HG02970 (cell line): ENCODE measurements around the gene PSME2.
A peak's percentile ranks its signal among the peaks of the same experiment; 100 is the strongest.

ENCODE experiments used
- ATAC-seq: cut with Tn5 transposase; IDR thresholded peaks from one replicate; pipeline ENCODE4 v1.9.1; 2021; ENCODE audit warnings: mild to moderate bottlenecking, moderate library complexity, moderate number of reproducible peaks; ENCODE audit not compliant: unreplicated experiment, low FRiP score

PSME2 gene

DNA sequence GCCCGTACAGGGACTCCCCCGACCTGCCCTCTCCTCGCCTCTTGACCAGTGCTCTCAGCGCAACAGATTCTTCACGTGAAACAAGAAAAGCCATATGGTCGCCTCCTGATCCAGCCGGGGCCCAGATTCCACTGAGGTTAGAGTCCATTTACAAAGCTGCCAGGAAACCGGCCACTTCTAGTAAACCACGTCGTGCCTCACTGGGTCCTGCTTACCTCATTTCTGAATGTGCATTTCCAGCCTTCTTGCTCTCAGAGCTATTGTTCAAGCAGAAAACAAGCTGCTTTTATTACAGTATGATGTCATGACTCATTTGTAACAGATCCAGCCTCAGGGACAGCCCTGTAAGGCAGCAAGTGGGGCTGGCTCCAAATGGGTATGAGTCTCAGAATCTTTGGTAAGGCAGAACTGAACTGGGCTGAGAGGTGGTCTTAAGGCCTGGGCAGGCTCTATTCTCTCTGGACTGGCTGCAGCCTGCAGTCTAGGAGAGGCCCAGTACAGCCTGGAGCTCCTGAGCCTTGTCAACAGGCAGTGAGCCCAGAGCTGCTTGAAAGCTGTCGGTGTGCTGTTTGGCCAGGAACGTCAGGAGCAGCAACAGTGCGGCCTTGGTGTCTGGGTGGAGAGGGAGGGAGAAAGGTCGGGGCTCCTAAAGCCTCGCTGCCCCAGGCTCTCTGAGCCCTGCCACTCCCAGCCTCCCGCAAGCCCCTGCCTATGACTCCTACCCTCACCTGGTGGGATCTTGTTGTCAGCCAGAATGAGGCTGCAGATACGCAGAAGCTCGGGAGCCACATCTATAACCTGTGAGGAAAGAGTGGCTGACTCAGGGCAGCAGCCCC, 33.8 kb upstream of the PSME2 start:
- ATAC-seq = no peak

- ATAC-seq = no peak
Observed at GRCh38 chr14:24179294-24179960, 33.0 kb upstream of the PSME2 start.

DNA sequence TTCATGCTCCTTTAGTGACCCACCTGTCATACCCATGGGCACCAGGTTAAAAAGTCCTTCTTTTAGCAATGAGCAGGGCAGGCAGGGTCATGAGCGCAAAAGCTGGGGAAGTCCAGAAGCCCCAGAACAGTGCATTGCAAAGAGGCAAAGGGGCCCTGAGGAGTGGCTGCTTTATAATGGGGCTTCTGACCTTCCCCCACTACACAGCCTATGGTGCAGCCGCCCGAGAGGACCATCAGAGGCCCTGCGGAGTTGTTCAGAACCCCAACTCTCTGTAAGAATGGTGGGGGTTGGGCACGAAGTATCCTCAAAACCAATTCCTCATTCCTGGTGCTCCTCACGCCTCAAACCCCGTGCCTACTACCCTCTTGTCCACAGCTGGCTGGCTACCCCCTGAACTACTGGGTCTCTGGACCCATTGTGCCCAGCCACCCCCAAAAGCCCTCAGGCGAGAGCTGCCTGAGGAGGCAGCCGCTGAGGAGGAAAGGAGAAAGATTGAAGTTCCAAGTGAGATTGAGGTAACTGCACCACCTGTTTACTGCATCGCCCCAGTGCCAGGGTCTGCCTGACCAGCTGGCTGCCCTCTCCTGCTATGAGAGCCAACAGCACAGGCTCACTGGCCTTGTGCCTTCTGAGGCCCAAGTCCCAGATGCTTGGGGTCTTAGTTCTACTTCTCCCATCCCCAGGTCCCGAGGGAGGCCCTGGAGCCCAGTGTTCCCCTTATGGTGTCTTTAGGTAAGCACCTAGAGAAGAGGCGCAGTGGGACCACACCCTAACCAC, 32.2 kb upstream of the PSME2 start:
- ATAC-seq = no peak

DNA sequence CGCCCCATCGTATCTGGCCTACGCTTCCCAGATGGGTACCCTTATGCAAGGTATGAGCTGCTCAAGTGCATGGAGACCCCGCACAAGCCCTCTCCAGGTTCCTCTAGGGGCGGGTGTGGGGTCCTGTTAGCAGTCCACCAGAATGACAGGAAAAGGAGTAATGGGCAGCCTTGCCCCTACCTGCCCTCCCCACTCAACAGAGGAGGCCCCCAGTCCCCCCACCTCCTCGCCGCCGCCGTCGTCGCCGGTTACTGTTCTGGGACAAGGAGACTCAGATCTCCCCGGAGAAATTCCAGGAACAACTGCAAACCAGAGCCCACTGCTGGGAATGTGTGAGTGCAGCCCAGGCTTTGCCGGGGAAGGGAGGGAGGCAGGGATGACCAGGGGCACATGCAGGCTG, 31.5 kb upstream of the PSME2 start:
- no peak for ATAC-seq

GRCh38 chr14:24177041-24177825, 30.8 kb upstream of the PSME2 start:
- ATAC-seq = no peak

DNA sequence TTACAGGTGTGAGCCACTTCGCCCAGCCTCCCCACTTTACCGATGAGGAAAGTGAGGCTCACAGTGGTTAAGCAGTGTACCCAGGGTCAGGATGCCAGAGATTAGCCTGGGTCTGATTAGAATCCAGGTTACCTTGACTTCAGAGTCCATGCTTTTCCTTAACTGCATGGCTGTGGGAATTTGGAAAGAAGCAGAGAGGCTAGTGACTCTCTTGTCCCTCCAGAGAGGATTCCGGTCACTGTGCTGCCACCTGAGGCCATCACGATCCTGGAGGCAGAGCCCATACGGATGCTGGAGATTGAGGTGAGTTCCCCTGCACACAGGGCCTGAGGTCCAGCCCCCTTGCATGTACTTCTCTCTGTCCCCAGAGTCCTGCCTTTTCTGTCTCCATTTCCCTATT, 30.2 kb upstream of the PSME2 start:
- no peak for ATAC-seq

GRCh38 chr14:24172871-24173281, 26.5 kb upstream of the PSME2 start:
- ATAC-seq = no peak

DNA sequence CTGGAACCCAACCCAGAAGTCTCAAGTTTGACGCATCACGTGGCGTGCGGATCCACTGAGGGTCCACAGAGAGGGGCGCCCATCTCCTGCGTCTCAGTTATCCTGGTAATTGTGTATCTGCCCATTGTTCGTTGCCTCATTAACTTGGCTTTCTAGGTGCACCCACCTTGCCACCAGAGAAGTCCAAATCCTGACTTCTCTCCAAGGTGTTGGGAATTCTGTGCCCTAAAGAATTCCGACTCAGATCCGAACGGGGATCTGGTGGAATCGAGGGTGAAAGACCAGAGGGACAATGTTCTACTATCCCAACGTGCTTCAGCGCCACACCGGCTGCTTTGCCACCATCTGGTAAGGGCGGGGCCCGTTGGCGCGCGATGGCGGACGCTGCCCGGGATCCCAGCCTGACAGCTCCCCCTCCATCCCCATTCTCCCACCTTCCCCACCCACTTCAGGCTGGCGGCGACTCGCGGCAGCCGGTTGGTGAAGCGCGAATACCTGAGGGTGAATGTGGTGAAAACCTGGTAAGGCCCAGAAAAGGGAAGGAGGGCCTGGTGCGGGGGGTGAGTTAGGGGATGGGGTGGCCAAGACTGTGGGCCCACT, 26.0 kb upstream of the PSME2 start:
- ATAC-seq = no peak

GRCh38 chr14:24171422-24172260, 25.2 kb upstream of the PSME2 start, which contains the start of gene REC8:
TSS of gene REC8 (plus strand) at chr14:24172080. CDS start at chr14:24172553, 473 bp downstream.
- peak; percentile 69 for ATAC-seq

GRCh38 chr14:24167469-24168114, 21.2 kb upstream of the PSME2 start:
- ATAC-seq = no peak

DNA sequence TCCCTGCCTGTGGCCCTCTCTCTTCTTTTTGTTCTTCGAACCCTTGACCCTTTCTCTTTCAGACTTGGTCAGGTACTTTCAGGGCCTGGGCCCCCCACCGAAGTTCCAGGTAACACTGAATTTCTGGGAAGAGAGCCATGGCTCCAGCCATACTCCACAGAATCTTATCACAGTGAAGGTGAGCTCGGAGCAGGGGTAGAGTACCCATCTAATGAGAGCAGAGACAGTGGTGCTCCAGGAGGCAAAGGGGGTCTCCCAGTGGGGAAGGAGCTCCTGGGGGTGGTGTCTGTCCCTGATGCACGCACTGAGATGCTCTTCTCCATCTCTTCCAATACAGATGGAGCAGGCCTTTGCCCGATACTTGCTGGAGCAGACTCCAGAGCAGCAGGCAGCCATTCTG, 19.4 kb upstream of the PSME2 start:
- no peak for ATAC-seq

DNA sequence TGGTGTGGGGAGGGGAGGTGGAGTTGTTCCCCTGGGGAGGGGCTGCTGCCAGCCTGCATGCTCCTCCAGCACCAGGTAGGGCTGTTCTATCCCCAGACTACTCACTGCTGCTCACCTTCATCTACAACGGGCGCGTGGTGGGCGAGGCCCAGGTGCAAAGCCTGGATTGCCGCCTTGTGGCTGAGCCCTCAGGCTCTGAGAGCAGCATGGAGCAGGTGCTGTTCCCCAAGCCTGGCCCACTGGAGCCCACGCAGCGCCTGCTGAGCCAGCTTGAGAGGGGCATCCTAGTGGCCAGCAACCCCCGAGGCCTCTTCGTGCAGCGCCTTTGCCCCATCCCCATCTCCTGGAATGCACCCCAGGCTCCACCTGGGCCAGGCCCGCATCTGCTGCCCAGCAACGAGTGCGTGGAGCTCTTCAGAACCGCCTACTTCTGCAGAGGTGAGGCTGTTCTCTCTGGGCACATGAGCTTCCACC, 18.1 kb upstream of the PSME2 start:
- no peak for ATAC-seq

DNA sequence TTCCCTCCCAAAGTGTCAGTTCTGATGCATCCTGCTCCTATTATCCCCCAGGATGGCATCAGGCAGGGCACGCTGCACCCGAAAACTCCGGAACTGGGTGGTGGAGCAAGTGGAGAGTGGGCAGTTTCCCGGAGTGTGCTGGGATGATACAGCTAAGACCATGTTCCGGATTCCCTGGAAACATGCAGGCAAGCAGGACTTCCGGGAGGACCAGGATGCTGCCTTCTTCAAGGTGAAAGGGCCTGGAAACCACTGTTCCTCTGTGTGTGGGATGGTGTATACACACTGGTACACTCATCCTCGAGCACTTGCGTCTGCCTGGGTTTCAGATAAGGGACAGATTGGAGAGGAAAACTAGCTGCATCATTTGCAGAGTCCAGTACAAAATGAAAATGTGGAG, 15.7 kb upstream of the PSME2 start:
- no peak for ATAC-seq

DNA sequence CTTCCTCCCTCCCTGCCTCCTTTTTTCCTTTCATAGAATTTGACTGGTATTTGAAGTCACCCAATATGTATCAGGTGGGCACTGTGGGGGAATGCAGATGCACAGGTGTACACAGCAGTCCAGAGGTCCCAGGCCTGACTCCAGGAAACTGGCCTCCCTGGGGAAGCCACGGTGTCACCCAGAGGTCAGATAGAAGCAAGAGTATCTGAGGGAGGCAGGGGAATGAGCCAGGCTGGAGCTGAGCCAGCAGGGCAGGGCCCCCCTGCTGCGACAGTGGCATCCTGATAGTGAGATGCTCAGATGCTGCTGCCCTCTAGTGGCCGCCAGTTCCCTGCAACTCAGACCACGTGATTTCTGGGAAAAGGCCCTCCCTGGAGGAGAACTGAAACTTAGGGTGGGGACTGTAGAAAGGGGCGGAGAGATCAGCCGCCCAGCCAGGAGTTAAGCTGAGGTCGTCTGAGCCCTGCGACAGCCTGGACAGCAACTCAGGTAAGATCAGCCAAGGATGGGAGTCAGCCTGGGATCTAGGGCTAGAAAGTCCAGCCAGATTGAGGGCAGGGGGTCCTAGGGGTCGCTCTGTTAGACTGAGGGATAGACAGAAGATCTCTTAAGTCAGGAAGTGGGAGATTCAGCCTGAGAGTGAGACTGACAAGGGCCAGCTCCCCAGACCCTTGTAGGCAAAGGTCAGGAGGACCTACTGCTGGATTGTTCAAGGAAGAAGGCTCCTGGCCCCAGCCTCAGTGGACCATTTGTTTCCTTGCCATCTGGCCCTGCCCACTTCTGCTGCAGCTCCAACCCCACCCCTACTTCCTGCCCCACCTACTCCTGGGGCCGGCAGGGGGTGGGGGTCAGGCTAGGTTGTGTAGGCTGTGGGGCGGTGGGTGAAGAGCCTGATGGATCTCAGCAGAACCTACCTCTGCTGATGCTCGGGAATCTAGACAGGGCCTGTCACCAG, 14.7 kb upstream of the PSME2 start, which contains the start of gene IRF9:
IRF9 (plus strand) TSS at position 416 of the 955 bp plus-strand sequence. CDS start 880 bp downstream, outside the sequence.
- ATAC-seq = peak; percentile 73

- ATAC-seq = peak; percentile 2
Observed at GRCh38 chr14:24160499-24160849, 14.1 kb upstream of the PSME2 start.

DNA sequence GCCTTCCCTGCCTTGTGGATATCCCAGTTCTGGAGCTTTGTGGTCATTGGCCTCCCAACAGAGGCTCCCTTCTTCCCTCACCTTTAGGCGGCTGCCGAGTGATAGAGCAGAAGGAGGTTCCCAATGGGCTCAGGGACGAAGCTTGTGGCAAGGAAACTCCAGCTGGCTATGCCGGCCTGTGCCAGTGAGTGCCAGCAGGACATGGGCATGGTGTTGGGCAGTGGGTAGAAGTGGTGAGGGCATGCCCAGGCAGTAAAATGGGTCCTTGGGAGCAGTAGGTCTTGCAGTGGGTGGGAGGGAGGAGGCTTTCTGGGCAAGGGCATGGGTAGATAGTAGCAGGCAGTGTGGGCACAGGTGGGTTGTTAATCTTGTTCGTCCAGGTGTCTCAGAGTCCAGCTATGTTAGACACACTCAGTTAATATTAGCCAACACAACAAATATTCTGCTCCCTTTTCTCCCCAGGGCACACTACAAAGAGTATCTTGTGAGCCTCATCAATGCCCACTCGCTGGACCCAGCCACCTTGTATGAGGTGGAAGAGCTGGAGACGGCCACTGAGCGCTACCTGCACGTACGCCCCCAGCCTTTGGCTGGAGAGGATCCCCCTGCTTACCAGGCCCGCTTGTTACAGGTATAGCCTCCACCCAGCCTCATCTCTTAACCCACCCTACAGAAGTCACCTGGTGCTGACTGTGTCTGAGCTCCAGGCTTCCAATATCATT, 13.5 kb upstream of the PSME2 start:
- no peak for ATAC-seq

- no peak for ATAC-seq
Observed at GRCh38 chr14:24157331-24157730, 10.9 kb upstream of the PSME2 start.
